Fibroblast of upper back skin (primary cell): ENCODE data around the gene PCP2.

Source experiments
- DNase-seq: peaks from one replicate; pipeline ENCODE4 v3.0.0-alpha.2; 2013

PCP2 gene

DNA sequence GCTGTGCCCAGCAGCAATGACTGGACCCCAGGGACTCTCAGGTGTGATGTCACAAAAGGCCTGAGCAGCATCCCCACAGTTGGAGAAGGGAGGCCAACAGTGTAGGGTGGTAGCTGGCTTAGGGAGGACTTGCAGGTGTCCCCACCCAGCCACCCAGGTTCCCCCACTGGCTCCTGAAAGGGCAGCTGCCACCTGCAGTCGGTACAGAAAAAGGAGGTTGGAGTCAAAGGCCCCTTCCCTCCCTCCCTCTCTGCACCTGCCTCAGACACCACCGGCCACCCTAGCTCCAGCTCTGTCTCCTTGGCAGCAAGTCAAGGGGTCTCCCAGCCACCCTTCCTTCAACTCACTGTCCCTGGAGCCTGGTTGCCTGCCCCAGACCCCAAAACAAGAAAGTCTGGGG, at the start of gene PCP2:
TSS of gene PCP2 (minus strand) at position 22 of the 400 bp plus-strand sequence. CDS start 262 bp downstream, outside the sequence.
- no peak for DNase-seq

DNA sequence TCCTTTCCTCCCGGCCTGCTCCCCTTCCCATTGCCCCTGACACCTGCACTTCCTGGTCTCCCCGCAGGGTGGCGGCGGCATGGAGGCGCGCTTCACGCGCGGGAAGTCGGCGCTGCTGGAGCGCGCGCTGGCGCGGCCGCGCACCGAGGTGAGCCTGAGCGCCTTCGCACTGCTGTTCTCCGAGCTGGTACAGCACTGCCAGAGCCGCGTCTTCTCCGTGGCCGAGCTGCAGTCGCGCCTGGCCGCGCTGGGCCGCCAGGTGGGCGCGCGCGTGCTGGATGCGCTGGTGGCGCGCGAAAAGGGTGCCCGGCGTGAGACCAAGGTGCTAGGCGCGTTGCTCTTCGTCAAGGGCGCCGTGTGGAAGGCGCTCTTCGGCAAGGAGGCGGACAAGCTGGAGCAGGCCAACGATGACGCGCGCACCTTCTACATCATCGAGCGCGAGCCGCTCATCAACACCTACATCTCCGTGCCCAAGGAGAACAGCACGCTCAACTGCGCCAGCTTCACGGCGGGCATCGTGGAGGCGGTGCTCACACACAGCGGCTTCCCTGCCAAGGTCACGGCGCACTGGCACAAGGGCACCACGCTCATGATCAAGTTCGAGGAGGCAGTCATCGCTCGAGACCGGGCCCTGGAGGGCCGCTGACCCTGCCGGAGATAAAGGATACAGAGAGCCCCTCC, 48.8 kb upstream of the PCP2 start:
- DNase-seq: peak; percentile 10

DNA sequence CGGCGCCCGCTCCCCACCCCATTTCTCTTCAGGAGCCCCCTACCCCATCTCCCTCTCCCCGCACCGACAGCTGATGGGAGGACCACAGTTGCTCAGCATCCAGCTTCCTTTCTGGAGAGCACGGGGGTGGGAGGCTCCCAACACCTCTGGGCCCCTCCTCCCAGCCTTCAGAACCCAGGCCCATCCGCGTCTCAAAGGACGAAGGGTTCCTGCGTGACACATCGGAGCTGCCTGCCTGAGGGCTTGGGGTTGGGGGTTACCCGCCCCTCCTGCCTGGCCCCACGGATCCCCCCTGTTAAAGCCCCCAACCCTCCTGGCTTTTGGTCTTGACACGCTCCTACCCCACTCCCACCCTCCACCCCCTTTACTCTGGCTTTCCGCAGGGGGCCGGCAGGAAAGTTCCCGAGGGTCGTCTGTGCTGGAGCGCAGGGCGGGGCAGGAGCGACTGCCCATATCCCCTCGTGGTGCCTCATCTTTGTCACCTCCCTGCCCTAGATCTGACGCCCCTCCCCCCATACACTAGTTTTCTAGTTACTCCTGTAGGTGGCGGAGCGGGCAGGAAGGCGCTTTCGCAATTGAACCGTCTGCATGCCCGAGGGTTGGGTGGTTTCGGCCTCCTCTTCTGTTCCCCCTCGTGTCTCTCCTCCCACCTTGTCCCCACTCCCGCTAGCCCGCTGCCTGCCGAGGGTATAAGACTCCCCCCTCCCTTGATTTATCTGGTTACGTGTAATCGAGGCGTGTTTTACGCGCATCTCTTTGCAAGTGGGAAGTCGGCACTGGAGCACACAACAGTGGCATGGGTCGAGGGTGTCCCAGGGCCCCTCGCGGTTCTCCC, 48.0 kb upstream of the PCP2 start:
- peak; percentile 80 for DNase-seq

DNA sequence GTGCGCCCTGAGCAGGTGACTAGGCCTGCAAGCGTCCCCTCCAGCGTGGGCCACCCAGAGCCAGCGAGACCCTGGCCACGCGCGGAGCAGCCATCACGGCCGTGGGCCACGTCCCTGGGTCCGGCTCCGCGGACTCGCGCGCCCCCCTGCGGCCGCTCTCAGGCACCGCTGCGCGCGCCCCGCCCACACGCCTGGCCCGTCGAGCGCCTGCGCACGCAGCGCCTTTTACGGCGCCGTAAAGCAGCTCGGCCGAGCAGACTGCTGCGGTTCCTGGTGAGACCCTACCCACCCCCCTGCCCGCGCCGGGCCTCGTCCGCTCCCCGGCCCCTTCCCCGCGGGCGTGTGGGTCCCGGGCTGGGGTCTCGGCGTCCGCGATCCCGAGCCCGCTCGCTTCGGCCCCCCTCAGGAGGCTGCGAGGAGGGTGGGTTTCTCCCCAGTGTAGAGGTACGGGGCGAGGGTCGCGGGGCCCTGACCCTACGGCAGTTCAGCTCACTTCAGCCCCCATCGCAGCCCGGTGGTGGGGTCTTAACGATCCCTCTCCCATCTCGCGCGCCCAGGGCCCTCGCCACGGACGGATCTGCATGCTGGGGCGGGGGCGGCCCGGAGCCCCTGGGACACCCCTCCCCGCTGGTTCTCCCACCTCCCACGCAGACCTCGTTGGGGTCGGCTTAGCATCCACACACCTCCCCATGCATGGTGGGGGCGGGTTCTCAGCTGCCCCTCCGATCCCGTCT, 47.3 kb upstream of the PCP2 start, which contains the start of gene TRAPPC5:
TSS of gene TRAPPC5 (plus strand) at position 228 of the 734 bp plus-strand sequence. CDS start 1,421 bp downstream, outside the sequence.
- peak; percentile 80 for DNase-seq

DNA sequence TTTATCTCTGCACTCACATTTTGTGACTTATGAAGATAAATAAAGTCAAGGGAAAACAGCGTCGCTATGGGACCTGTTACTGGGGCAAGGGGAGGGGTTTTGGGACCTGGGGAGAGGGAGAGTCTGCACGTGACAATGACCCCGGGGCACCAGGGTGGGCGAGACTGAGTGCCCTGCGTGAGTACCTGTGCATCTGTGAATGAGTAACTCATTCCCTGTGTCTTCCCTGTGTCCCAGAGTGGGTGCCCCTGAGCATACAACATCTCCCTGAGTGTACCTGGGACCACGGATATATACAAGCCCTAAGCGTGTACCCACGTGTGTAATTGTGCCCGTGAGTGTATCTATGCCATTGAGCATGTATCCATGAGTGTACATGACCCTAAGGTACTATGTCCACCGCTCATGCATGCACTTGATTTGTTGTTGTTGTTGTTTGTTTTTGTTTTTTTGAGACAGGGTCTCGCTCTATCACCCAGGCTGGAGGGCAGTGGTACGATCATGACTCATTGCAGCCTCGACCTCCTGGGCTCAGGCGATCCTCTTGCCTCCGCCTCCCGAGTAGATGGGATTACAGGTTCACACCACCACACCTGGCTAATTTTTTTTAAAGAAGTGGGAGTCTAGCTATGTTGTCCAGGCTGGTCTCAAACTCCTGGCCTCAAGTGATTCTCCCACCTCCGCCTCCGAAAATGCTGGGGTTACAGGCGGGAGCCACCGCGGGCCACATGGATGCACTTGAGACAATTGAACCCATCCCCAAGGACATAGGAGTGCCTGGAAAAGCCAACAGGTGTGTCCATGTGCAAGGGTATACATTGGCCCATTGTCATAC, 46.5 kb upstream of the PCP2 start:
- no peak for DNase-seq

DNA sequence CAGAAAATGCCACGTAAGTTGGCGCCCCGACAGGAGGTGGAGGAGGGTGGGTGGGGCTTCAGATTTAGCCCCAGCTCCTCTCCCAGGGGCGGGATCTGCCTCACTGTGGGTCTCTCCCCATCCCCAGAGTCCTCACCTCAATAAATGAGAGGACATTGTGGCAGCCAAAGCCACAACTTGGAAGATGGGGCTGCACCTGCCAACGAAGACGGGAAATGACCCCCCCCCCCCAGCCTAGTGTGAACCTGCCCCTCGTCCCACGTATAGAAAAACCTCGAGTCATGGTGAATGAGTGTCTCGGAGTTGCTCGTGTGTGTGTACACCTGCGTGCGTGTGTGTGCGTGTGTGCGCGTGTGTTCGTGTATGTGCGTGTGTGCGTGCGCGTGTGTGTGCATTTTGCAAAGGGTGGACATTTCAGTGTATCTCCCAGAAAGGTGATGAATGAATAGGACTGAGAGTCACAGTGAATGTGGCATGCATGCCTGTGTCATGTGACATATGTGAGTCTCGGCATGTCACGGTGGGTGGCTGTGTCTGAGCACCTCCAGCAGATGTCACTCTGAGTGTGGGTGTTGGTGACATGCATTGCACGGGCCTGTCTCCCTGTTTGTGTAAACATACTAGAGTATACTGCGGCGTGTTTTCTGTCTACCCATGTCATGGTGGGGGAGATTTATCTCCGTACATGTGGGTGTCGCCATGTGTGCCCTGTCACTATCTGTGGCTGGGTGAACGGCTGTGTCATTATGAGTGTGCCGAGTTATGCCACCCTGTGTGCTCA, 45.6 kb upstream of the PCP2 start:
- DNase-seq: no peak

DNA sequence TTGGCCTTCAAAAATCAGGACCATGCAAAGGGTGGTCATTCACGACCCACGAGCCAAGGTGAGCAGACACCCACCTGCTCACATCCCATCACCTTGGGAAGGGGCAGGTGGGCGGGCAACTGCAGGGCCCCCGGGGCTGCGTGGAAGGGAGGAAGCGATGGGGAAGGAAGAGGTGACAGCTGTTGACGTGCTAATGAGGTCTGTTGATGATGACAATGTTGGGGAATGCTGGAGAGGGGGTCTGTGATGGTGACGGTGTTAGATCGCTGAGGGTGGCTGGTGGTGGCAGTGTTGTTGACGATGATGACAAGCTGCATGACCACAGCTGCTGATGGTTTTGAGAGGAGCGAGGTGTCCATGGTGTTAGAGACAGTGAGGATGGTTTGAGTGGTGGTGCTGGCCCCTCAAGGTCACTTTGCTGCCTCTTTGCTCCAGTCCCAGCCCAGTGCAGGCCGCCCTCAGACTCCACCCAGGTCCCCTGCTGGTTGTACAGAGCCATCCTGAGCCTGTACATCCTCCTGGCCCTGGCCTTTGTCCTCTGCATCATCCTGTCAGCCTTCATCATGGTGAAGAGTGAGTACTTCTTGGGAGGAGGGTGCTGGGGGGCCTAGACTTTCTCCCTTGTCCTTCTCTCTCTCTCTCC, 44.3 kb upstream of the PCP2 start:
- no peak for DNase-seq

DNA sequence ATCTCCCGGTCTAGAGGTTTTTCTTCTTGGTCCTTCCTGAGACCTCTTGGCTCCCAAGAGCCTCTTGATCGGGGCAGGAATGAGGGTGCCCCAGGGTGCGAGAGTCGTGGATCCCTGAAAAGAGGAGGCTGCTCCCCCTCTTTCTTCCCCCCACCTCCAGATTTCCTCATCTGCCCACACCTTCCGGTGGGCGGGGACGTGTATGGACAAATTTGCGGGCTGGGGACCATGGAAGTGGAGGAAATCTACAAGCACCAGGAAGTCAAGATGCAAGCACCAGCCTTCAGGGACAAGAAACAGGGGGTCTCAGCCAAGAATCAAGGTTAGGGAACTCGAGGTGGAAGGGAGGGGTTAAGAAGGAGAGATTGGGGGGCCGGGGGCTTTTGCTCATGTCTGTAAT, 43.3 kb upstream of the PCP2 start, which contains the start of gene MCEMP1:
TSS of gene MCEMP1 (plus strand) at position 237 of the 400 bp plus-strand sequence. CDS start at position 268, 31 bp downstream.
- no peak for DNase-seq

DNA sequence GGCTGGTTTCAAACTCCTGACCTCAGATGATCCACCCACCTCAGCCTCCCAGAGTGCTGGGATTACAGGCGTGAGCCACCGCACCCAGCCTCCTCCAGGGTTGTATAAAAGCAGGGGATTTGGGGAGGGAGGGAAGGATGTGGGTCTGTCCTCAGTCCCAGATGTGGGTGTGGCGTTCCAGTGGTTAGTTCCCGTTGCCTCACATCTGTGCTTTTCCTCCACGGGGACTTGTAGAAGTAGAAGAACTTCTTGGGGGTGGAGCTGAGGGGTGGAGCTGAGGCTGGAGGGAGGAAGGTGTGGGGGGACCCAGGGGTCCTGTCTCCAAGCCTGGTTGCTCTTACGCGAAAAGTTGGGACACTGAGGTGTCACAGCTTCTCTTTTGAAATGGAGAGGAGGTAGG, 42.9 kb upstream of the PCP2 start:
- DNase-seq: no peak

DNA sequence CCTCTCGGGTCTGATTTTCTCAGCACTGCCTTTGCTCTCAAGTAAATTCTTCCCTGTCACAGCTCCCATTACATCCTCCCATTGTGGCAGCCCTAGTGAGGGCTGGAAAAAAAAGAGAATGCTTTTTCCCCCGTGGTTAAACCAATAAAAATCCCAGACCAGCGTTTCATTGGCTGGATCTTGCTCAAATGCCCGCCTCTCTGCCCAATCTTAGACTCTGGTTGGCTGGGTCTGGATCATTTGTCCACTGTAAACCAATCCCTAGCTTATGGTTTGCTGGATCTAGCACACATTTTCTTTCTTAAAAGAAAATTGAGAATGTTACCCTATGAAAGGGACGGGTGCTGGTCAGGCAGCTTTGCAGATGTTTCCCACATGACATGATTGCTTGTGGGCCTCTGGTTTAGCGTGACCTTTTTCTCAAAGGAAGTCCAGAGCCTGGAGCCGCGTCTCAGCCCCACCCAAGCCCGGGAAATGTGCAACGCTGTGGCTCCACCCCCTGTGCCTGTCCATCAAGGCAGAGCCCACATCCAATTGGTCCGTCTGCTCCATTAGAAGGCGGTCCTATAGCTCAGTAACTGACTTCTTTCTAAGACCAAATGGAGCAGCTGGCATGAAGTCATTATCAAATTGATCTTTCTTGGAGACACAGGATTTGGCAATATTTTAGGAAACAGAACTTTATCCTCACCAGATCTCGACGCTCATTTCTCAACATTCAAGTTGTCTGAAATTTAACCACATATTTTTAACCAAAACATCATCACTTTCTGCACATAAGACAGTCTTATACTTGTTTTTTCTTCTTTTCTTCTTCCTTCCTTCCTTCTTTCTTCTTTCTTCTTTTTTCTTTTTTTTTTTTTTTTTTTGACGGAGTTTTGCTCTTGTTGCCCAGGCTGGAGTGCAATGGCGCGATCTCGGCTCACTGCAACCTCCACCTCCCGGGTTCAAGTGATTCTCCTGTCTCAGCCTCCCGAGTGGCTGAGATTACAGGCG, 40.8 kb upstream of the PCP2 start:
- peak; percentile 21 for DNase-seq

DNA sequence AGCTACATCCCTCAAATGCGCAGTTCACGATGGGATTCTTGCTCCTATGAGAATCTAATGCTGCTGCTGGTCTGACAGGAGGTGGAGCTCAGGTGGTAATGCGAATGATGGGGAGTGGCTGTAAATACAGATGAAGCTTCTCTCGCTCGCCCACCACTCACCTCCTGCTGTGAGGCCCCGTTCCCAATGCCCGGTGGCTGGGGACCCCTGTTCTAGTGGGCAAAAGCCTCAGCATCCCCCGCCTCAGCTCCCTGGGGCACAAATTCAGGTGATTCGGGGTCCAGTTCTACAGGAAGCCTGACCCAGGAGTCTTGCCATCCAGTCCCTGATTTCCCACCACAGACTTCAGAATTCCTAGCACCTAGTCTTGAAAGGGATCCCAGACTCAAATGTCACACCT, 39.0 kb upstream of the PCP2 start:
- DNase-seq: no peak

DNA sequence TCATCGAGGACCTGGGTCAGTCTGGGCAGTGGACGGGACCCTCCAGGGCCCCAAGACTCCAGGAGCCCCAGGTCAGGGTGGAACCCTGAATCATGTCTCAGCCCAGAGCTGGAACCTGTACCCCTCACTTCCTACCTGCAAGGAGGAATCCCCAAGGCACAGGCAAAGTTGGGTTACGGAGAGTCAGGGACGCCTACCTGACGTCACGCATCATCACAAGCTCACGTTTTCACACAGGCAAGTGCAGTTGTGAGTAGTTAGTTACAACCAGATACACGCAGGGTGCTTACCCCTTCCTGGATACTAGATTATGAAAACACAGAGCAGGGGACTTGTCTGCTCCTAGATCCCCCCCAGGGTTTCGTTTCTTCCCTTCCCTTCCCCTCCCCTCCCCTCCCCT, 37.3 kb upstream of the PCP2 start:
- DNase-seq: no peak

DNA sequence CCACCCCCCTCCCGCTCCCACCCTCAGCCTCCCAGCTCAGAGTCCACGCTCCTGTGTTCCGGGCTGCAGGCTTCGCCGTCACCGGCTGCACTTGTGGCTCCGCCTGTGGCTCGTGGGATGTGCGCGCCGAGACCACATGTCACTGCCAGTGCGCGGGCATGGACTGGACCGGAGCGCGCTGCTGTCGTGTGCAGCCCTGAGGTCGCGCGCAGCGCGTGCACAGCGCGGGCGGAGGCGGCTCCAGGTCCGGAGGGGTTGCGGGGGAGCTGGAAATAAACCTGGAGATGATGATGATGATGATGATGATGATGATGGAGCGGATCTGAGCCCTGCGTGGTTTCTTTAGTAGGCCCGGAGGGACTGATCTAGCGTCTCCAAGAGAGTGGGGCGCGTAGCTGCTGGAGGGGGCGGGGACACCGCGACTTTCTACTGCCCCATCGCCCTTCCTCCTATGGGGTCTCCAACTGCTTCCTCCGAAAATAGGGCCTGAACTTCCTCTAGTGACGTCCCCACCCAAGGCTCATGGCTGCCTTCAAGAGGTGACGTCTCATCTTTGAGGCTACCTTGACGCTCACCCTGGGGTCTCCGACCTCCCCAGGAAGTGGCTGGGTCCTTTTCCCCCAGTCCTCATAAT, 36.7 kb upstream of the PCP2 start:
- no peak for DNase-seq

DNA sequence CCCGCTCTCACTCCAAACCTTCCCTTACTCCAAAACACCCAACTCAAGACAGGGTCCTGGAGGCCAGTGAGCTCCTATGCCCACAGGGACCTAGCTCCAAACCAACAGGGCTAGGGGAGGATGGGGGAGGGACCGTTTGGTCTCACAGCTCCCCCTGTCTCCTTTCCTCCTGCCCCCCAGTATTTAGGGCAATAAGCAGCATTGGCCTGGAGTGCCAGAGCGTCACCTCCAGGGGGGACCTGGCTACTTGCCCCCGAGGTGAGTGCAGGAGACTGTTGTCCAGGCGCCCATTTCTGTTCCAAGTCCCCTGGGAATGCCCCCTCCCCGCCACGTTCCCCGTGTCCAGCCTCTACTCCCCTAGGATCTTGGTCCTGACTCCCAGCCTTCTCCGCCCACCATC, 36.1 kb upstream of the PCP2 start:
- DNase-seq: no peak

DNA sequence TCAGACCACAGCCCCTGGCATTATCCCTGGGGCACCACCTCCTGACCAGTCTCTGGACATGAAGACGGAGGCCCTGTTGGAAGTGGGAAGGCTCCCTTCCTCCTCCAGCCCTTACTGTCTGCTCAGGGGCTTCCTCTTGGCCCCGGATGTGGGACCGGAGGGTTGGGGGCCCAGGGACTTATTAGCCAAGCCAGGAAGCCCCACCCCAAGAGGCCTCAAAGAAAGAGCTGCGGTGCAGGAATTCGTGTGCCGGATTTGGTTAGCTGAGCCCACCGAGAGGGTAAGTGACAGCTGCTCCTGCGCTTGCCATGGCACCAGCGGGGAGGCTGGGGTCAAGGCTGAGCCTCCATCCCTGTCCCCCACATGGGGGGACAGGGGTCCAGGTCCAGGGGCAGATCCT, 35.3 kb upstream of the PCP2 start, which contains the start of gene RETN:
TSS of gene RETN (plus strand) at position 208 of the 400 bp plus-strand sequence. CDS start 278 bp downstream, outside the sequence.
- DNase-seq: no peak

DNA sequence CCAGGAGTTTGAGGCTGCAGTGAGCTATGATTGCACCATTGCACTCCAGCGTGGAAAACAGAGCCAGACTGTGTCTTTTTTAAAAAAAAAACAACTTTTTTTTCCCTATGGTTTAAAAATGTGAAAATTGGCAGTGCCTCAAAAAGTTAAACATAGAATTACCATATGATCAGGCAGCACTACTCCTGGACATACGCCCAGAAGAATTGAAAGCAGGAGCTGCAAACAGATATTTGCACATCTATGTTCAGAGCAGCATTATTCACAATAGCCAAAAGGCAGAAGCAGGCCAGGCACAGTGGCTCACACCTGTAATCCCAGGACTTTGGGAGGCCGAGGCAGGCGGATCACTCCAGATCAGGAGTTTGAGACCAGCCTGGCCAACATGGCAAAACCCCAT, 31.6 kb upstream of the PCP2 start:
- peak; percentile 78 for DNase-seq

DNA sequence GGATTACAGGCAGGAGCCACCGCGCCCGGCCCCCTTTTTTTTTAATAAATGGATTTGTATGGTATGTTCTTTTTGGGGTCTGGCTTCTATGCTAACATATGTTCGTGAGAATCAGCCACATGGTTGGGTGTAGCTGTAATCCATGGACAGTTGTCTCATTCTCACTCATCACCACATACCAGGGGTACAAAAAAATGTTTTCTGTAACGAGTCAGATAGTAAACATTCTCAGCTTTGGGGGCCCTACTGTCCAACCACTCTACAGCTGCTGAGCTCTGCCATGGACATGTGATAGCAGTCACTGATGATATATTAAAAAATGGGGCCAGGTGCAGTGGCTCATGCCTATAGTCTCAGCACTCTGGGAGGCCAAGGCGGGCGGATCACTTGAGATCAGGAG, 30.2 kb upstream of the PCP2 start:
- no peak for DNase-seq

DNA sequence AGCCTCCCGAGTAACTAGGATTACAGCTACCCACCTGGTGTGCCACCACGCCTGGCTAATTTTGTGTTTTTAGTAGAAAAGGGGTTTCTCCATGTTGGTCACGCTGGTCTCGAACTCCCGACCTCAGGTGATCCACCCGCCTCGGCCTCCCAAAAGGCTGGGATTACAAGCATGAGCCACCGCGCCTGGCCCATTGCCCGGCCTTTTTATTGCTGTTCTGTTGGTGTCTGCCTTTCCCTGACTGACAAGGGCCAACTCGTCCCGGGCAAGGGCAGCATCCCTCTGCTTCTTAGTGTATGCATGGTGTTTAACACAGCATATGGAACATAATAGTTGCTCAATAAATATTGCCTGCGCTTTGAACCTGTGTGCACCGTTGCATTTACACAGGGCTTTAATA, 29.1 kb upstream of the PCP2 start:
- DNase-seq: no peak
